Type B pancreatic cell (in vitro differentiated cells): ENCODE results near the gene NACA. TPM values are rescaled to one million over a fixed set of nuclear protein-coding genes. Genes with fewer than 3 reads are reported as not detected.

Source experiments
- DNase-seq: peaks from one replicate; pipeline ENCODE4 v3.0.0; 2021; ENCODE audit warnings: mixed read lengths; ENCODE audit not compliant: unreplicated experiment; ENCODE audit errors: extremely low spot score
- H3K27ac Mint-ChIP-seq: 2 replicates; pipeline ENCODE4 v1.8.0; 2021; ENCODE audit warnings: mild to moderate bottlenecking, mixed read lengths
- H3K27me3 Mint-ChIP-seq: 2 replicates; pipeline ENCODE4 v1.8.0; 2021; ENCODE audit warnings: mixed read lengths
- H3K36me3 Mint-ChIP-seq: 2 replicates; pipeline ENCODE4 v1.8.0; 2021; ENCODE audit warnings: mixed read lengths
- H3K4me1 Mint-ChIP-seq: one replicate; pipeline ENCODE4 v1.8.0; 2021; ENCODE audit warnings: mixed read lengths; ENCODE audit not compliant: unreplicated experiment
- H3K4me3 Mint-ChIP-seq: 2 replicates; pipeline ENCODE4 v1.8.0; 2021; ENCODE audit warnings: mild to moderate bottlenecking, mixed read lengths
- H3K9me3 Mint-ChIP-seq: 2 replicates; pipeline ENCODE4 v1.8.0; 2021; ENCODE audit warnings: mixed read lengths
- CTCF ChIP-seq: fragments of 200-600 bp; sonication (generic); conservative IDR thresholded peaks from 2 replicates; pipeline ENCODE4 v1.5.0; 2021; ENCODE audit warnings: antibody characterized with exemption, mild to moderate bottlenecking
- long read RNA-seq: library from polyadenylated mRNA; unstranded; transcript quantifications from one replicate; pipeline ENCODE4 v2.0.0, GENCODE V29; 2020
- total RNA-seq: library from RNA; stranded (reverse); gene quantifications from 2 replicates; pipeline ENCODE4 v1.2.1, GENCODE V29; 2021; ENCODE audit warnings: low replicate concordance

NACA gene
- 988 and 997 TPM in 2 replicates for total RNA-seq
- long read RNA-seq, transcript NACA-204 (8 exons, 802 nt) = minor isoform, 29 of 1,020 reads
- long read RNA-seq, transcript NACA-202 (8 exons, 1,059 nt) = minor isoform, 94 of 1,020 reads
- long read RNA-seq, transcript NACA-201 (8 exons, 2,690 nt) = major isoform, 817 of 1,020 reads
- long read RNA-seq, partial matches to known transcripts = 61 of 1,020 reads
- long read RNA-seq, other reads (novel, unspliced or antisense) = 19 of 1,020 reads

GRCh38 chr12:56724972-56725722 is at the start of gene NACA:
Gene NACA, minus strand, starts transcription at chr12:56725299. Its CDS starts 778 bp downstream, at chr12:56724521.
- Mint-ChIP-seq H3K4me3 (peak within 1 kb of the TSS; percentile 98), H3K9me3 (no peaks in the 10 kb centered on the region), H3K4me1 (peaks cover 44% of the 10 kb centered on the region), H3K27me3 (no peaks in the 10 kb centered on the region), H3K27ac (peak within 1 kb of the TSS; percentile 98), H3K36me3 (peaks cover 39% of the 10 kb centered on the region)
- DNase-seq = peak; percentile 94
- no peak for TF ChIP-seq CTCF

- no peak for DNase-seq
- Mint-ChIP-seq H3K27me3 (no peaks in the 10 kb centered on the region), H3K27ac (no peak overlapping the region), H3K36me3 (no peaks in the 10 kb centered on the region), H3K4me3 (no peak overlapping the region), H3K9me3 (peaks cover 4% of the 10 kb centered on the region), H3K4me1 (no peaks in the 10 kb centered on the region)
- TF ChIP-seq CTCF = no peak
Observed at GRCh38 chr12:56773113-56773512, 48.0 kb upstream of the NACA start.

- no peaks in the 10 kb centered on the region for H3K36me3 Mint-ChIP-seq
- DNase-seq = no peak
- no peak for TF ChIP-seq CTCF
- H3K4me1 Mint-ChIP-seq = no peaks in the 10 kb centered on the region
- no peaks in the 10 kb centered on the region for H3K27me3 Mint-ChIP-seq
- H3K4me3 Mint-ChIP-seq = no peak overlapping the region
- H3K9me3 Mint-ChIP-seq = peaks cover 4% of the 10 kb centered on the region
- no peak overlapping the region for H3K27ac Mint-ChIP-seq
Observed at GRCh38 chr12:56772625-56773024, 47.5 kb upstream of the NACA start.

- no peaks in the 10 kb centered on the region for H3K36me3 Mint-ChIP-seq
- no peak for DNase-seq
- H3K4me3 Mint-ChIP-seq = no peak overlapping the region
- no peaks in the 10 kb centered on the region for H3K27me3 Mint-ChIP-seq
- no peaks in the 10 kb centered on the region for H3K9me3 Mint-ChIP-seq
- H3K4me1 Mint-ChIP-seq = peaks cover 7% of the 10 kb centered on the region
- no peak for TF ChIP-seq CTCF
- no peak overlapping the region for H3K27ac Mint-ChIP-seq
Observed at GRCh38 chr12:56769868-56770267, 44.8 kb upstream of the NACA start.

- H3K27ac Mint-ChIP-seq = no peak overlapping the region
- no peaks in the 10 kb centered on the region for H3K36me3 Mint-ChIP-seq
- no peak overlapping the region for H3K4me3 Mint-ChIP-seq
- DNase-seq = no peak
- peaks cover 7% of the 10 kb centered on the region for H3K4me1 Mint-ChIP-seq
- no peaks in the 10 kb centered on the region for H3K27me3 Mint-ChIP-seq
- H3K9me3 Mint-ChIP-seq = no peaks in the 10 kb centered on the region
- TF ChIP-seq CTCF = no peak
Observed at GRCh38 chr12:56768424-56768823, 43.3 kb upstream of the NACA start.
